Right hindlimb (tissue), 1 donor: ENCODE data around the gene ZNF236.
"Not testable (repeated sequence)": the region's sequence is repeated elsewhere in the genome, so short reads cannot be mapped to it uniquely, and the experiment has no call there.

Source experiments
- DNase-seq: peaks from one replicate; pipeline ENCODE4 v3.0.0-alpha.2; 2018

Gene ZNF236

DNA sequence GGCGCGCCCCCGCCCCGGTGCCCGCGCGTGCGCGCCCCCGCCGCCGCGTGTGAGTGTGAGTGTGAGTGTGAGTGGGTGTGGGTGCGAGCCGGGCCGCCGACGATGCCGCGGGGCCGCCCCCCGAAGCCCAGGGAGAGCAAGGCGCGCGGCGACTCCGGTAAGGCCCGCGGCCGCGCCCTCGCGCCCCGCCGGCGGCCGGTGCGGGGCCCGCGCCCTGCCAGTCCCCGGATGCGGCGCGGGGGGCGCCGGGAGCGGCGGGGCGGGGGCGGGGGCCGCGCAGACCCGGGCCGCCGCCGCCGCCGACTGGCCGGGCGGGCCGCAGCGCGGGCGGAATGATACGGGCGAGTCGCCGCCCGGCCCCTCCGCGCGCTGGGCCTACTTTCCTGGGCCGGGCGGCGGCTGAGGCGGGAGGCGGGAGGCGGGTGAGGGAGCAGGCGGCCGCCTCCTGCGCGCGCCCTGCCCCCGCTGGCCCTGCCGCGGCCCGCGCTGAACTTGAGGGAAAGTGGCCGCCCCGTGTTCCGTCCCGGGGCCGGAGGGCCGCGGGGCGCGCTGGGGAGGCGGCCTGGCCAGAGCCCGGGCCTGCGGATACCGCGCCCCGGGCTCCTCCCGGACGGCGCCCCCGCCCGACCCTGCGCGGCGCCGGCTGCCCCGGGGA is at the start of gene ZNF236:
ZNF236 (plus strand) TSS at position 52 of the 655 bp plus-strand sequence; CDS start at position 103, 51 bp downstream.
- DNase-seq, result peak; percentile 83

- DNase-seq, result no peak
These were observed 49.7 kb upstream of the ZNF236 start for GRCh38 chr18:76772665-76773064.

- DNase-seq, result not testable (repeated sequence)
These were observed 45.3 kb upstream of the ZNF236 start for GRCh38 chr18:76777036-76777435.

DNA sequence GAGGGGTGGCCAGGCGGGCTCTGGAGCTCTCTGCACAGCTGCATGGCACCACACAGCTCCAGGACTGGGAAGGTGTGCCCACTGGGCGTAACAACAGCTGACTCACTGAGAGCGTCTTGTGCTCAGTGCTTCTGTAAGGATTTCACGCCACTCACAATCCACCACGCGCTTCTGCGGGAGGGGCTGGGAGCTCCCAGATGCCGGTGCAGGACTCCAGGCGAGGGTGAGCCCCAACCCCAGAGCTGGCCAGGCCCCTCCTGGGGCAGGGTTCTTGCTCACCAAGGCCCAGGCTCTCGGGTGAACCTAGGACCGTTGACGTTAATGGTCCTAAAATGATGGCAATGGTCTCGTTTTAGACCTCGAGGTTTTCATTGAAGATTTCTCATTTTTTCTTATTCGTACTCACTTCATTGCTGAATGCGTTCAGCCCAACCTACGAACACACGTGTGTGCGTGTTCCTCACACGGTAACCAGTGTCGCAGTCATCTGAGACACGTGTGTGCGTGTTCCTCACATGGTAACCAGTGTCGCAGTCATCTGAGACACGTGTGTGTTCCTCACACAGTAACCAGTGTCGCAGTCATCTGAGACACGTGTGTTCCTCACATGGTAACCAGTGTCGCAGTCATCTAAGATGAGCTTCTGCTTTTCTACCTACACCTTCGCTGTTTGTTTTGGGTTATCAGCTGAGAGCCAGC is 38.4 kb upstream of the ZNF236 start:
- no peak for DNase-seq

GRCh38 chr18:76785872-76786271 is 36.5 kb upstream of the ZNF236 start:
- no peak for DNase-seq

- DNase-seq, result no peak
These were observed 33.6 kb upstream of the ZNF236 start for GRCh38 chr18:76788571-76789317.

- no peak for DNase-seq
These were observed 31.3 kb upstream of the ZNF236 start for GRCh38 chr18:76791106-76791505.

GRCh38 chr18:76791642-76792041 is 30.7 kb upstream of the ZNF236 start:
- no peak for DNase-seq

DNA sequence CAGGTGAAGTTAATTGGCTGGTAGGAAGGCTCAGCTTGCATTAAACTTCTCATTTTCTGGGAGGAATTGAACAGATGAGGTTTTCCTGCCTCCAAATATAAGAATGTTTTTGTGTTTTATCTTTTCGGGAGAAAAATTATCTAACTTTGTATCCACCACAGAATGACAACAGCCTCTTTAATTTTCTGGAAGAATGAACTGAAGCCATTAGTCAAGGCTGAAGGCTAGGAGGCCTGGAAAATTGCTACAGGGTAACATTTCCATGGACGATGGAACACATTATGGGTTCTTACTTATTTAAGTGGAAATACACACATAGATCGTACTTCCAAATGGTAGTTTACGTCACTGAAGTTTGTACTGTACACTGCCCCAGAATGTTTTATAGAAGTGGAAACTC is 28.0 kb upstream of the ZNF236 start:
- DNase-seq, result no peak

- DNase-seq, result peak; percentile 57
These were observed 20.5 kb upstream of the ZNF236 start for GRCh38 chr18:76801567-76802505.

GRCh38 chr18:76803413-76803812 is 18.9 kb upstream of the ZNF236 start:
- no peak for DNase-seq

- peak; percentile 55 for DNase-seq
These were observed 18.5 kb upstream of the ZNF236 start for GRCh38 chr18:76803814-76804213.

GRCh38 chr18:76805221-76805620 is 17.1 kb upstream of the ZNF236 start:
- no peak for DNase-seq

- DNase-seq, result no peak
These were observed 16.1 kb upstream of the ZNF236 start for GRCh38 chr18:76806301-76806700.

DNA sequence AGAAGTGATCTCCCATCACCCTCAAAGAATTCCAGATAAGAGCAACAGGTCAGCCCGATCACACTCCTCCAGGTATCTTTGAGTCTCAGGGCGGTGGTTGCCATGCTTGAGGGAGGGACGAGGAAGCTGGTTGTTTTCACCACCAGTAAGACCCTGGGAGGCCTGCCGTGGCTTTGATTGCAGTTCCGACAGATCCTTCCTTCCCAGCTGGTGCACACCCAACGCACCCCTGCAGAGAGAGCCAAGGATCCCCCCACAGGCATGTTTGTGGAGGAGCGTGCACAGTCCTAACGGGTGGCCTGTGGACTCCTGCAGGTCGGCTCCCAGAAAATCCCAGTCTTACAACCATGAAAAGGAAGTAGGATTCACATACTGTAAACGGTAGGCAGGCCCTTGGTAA is 13.8 kb upstream of the ZNF236 start:
- DNase-seq, result no peak

DNA sequence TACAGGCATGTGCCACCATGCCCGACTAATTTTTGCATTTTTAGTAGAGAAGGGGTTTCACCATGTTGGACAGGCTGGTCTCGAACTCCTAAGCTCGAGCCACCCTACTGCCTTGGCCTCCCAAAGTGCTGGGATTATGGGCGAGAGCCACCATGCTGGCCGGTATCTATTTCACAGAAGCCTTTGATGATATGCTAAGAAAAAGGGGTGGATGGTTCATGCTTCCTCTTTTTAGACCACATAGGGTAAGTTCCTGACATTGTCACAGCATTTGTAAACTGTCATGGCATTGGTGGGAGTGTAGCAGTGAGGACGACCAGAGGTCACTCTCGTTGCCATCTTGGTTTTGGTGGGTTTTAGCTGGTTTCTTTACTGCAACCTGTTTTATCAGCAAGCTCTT is 10.8 kb upstream of the ZNF236 start:
- not testable (repeated sequence) for DNase-seq

DNA sequence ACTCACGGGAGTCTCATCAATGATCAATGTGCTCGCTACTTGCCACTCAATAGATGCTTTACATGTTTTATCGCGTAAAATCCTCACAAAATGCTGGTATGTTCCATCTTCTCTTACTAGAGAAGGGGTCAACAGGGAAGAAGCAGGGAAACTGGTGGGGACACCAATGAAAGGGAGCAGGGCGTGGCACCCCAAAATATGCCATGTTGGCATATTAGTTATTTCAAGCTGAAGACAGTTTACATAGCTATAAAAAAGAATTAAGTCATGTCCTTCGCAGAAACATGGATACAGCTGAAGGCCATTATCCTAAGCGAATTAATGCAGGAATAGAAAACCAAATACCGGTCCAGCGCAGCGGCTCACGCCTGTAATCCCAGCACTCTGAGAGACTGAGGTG is 8.1 kb upstream of the ZNF236 start:
- DNase-seq, result no peak

GRCh38 chr18:76816127-76816526 is 6.2 kb upstream of the ZNF236 start:
- DNase-seq, result no peak

- DNase-seq, result no peak
These were observed 4.3 kb upstream of the ZNF236 start for GRCh38 chr18:76817888-76818611.

GRCh38 chr18:76819411-76820136 is 2.8 kb upstream of the ZNF236 start:
- no peak for DNase-seq

- DNase-seq, result no peak
These were observed 942 bp upstream of the ZNF236 start for GRCh38 chr18:76821356-76821874.
